Vagina (tissue), 2 donors: ENCODE measurements around the gene ADARB2.

Experiments used
- POLR2A ChIP-seq, 2 donors: fragments of 450-650 bp; IDR thresholded peaks; one replicate each; pipeline ENCODE4 v1.6.1; 2017; ENCODE audit warnings: antibody characterized with exemption in 2 of 2, mild to moderate bottlenecking in 2 of 2, moderate library complexity in 2 of 2
- POLR2AphosphoS5 ChIP-seq, 2 donors: sonication (generic); formaldehyde crosslinking; IDR thresholded peaks; one replicate each; pipeline ENCODE4 v1.9.0; 2017; ENCODE audit warnings: antibody characterized with exemption in 2 of 2, mild to moderate bottlenecking in 2 of 2, low read depth in 1 of 2; ENCODE audit not compliant: insufficient read depth in 1 of 2

DNA sequence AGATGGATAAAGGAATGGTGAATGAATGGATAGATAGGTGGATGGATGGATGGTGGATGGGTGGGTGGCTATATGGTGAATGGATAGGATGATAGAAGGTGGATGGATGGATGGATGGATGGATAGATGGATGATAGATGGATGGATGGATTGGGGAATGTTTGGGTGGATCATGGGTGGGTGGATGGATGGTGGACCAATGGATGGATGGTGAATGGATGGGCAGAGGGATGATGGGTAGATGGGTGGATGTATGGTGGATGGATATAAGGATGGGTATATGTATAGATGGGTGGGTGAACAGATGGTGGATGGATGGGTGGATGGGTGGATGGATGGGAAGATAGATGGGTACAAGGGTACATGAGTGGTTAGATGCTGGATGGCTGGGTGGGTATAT, 322.4 kb downstream of the ADARB2 start:
- no peak for TF ChIP-seq POLR2AphosphoS5 (IDR thresholded peaks at IDR 0.05; ENCODE audit: insufficient read depth in 1 of 2, low read depth in 1 of 2)
- TF ChIP-seq POLR2A (IDR thresholded peaks at IDR 0.05): no peak
